GM19438 (cell line): Measurements from ENCODE around the gene SORD.
"Not testable (repeated sequence)": the region's sequence is repeated elsewhere in the genome, so short reads cannot be mapped to it uniquely, and the experiment has no call there.

Experiments used
- ATAC-seq: cut with Tn5 transposase; IDR thresholded peaks from one replicate; pipeline ENCODE4 v1.9.1; 2021; ENCODE audit warnings: low read depth; ENCODE audit not compliant: unreplicated experiment

Gene SORD

DNA sequence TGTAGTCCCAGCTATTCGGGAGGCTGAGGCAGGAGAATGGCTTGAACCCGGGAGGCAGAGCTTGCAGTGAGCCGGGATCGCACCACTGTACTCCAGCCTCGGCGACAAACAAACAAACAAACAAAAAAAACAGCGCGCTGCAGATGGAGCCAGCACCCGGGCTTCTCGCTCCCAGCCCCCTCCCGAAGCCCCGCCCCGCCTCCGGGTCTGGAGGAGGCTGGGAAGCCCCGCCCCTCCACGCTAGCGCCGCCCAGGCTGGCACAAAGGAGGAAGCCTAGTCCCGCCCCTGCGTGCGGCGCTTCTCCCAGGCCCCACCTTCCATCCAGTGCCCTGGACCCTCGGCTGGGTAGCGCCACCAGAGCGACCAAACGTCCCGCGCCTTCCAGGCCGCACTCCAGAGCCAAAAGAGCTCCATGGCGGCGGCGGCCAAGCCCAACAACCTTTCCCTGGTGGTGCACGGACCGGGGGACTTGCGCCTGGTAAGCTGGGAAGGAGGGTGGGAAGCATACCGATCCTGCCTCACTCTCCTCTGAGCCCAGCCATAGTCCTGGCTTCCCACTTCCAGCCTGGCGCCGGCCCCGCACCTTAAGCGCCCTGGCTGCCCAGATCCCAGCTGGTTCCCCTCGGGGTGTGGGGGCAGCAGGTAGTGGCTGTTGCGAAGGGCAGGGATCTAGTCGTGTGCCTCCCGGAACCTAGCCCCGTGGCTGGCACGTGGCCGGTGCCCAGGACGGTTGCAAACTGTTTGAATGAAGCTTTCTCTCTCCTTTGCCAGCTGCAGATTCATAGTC lies at the start of gene SORD:
Gene SORD (plus strand): TSS at position 325 of the 788 bp plus-strand sequence. CDS start 89 bp downstream, at position 414.
- peak; percentile 94 for ATAC-seq

DNA sequence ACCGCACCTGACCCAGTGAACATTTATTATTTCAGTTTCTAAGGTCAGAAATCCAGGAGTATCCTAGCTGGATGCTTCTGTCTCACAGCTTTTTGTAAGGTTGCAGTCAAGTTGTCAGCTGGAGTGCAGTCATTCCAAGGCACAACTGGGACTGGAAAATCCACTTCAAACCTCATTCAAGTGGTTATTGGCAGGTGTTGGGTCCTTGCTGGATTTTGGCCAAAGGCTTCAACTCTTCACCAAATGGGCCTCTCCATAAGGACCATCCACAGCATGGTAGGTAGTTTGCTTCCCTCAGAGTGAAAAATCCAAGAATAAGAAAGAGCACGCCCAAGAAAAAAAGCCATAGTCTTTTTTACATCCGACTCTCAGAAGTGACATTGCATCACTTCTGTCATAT lies 46.8 kb upstream of the SORD start:
- ATAC-seq, result not testable (repeated sequence)

DNA sequence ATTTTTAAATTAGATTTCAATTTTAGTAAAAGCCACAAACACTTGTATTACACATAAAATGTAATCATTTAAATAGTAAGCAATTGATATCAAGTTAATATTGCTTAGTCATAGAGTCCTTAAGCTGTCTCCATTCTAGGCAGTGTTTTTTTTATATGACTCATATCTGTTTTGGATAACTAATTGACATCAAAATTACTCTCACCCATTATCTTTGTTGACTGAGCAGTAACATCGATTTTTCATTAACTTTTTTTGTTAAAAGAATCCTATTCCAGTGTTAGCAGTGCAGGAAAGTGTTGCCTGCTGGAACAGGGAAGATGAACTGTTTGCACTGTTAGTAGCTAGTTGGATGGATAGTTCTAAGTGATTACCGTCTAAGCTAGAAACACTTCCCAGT lies 45.2 kb upstream of the SORD start:
- ATAC-seq, result not testable (repeated sequence)

DNA sequence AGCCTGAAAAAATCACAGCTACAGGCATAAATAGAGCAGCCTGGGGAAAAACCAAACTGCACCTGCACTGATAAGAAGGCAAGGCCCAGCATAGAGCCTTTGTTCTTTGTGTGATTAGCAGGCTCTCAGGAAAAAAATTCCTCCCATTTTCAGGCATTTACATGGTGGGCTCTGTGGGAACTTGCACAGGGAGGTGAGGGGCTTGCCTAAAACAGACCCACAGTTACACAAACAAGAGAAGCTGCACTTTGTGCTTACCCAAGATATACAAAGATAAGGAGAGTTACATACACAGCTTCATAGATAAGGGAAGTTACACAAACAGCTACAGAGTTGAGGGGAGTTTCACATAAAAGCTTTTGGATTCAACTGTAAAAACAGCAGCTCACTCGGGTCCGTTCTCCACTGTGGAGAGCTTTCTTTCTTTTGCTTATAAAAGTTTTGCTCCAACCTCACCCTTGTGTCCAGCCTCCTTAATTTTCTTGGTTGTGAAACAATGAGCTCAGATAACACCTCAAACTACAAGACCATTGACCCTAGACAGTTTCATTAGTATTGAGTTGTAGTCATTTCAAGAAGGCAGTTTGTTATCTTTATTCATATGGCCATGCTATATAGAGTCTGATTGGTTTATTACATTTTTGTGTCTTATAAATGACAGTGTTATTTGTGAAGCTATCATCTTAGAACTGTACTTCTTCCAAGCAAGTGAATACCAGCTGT lies 43.2 kb upstream of the SORD start:
- ATAC-seq, result not testable (repeated sequence)

DNA sequence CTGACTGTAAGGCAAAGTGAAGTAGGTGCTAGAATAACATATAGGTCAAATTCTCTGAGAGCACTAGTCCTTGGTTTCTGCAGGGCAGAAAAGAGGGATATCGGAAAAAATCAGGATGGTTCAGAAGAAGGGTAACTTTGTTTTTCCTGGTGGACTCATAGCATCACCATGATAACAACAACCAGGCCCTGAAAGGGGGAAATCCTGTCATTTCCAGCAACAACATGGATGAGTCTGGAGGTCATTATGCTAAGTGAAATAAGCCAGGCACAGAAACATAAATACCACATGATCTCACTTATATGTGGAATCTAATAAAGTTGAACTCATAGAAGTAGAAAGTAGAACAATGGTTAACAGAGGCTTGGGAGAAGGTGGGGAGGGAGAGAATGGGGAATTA lies 38.9 kb upstream of the SORD start:
- not testable (repeated sequence) for ATAC-seq

DNA sequence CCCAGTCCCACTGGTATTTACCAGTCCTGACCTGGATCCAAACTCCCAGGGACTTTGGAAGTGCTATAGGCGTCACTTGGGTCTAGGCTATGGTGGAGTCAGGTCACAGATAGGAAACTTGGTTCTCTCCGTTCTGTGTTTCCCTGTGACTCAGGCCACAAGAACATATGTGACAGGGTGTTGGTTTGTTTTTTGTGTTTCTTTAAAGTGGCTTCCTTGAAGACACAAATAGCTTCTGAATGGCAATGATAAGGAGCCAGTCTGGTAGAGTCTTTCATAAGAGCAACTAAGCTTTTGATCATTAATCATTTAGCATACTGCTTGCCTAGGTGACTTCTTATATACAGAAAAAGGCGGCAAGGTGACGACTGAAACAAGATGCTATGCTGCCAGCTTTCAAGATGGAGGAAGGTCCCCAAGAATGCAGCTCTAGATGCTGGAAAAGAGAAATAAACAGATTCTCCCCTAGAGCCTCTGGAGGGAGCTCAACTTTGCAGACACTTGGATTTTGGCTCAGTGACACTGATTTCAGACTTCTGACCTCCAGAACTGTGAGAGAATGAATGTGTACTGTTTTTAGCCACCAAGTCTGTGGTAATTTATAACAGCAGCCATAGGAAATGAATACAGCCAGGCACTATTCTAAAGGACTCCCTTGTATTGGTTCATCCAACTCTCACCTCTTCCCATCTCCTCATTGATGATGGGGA lies 36.5 kb upstream of the SORD start:
- ATAC-seq, result not testable (repeated sequence)

DNA sequence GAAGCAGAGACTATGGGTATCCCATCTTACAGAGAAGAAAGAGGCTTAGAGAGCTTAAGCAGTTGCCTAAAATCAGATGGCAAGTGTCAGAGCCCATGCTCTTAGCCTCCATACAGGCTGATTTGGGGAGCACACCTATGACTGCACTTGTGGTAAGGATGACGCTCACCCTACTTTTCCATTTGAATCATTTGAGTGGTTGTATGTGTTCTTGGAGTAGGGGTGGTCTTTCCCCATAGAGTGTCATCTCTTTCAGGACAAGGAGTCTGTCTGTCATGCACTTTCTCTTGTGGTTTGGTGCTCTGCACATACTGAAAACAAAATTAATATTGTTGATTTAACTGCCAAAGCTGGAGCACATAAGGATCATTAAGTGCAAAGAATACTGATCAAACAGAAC lies 35.3 kb upstream of the SORD start:
- not testable (repeated sequence) for ATAC-seq

DNA sequence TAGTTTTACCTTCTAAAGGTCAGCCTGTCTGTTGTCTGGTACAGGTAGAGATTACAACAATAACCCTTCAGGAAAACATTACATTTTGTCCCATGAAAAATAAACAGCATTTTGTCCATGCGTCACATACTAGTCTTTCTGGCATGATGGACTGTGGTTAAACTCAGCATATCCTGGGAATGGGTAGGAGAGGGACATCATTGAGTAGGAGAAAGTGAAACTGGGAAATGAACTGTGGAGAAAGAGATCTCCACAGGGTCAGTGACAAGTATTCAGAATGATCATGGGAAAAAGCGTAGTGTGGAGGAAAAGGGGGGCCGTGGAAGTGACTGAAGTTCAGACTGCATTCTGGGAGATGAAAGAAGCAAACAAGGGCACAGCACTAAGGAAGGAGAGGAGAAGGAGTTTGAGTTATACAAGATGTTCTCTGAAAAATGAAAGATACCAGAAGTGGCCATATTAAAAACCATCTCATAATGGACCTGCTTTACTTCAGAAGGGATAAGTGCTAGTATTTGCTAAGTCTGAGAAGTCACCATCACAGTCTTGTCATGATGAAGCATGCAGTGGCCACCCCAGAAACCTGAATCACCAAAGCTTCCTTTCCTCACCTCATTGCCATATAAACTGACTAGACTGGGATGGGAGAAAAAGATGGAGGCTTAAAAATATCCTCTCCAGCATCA lies 34.7 kb upstream of the SORD start:
- not testable (repeated sequence) for ATAC-seq

DNA sequence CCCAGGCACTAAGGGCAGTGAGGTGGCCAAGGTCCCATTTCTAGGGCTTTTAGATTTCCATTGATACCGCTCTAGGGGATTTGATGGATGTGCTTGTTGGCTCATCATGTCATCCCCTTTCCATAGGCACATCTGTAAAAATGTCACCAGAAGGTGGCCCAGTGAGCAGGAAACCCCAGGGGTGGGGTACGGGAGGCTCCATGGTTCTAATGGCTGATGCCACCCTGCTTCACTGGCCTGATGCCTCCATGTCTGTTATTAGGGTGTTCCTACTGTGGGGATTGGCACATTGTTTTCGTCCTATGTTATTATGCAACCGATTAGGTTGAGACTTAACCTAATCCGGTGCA lies 34.1 kb upstream of the SORD start:
- ATAC-seq, result not testable (repeated sequence)

DNA sequence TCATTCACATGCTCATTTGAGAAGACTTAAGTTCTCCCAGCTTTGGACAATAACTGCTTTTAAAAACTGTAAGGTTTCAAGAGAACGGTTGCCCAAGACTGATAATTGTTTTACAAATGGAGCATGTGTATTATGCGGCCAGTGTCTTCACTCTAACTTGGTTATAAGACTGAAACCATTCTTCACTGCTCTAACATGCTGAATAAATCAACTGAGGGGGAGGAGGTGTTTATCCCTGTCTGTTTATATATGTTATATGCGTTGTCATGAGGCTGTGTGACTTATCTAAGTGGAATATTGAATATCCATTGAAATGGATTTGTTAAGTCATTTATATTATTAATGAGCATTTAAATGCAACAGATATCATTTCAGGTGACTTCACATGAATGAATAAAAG lies 25.4 kb upstream of the SORD start:
- not testable (repeated sequence) for ATAC-seq

DNA sequence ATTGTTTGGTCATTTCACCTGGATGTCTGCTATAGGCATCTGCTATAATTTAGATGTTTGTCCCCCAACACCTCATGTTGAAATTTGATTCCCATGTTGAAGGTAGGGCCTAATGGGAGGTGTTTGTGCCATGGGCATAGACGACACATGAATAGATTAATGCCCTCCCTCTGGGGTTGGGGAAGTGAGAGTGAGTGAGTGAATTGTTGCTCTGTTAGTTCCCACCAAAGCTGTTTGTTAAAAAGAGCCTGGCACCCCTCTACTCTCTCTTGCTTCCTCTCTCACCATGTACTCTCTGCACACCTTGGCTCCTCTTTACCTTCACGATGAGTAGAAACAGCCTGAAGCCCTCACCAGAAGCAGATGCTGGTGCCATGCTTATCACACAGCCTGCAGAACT lies 23.9 kb upstream of the SORD start:
- no peak for ATAC-seq

DNA sequence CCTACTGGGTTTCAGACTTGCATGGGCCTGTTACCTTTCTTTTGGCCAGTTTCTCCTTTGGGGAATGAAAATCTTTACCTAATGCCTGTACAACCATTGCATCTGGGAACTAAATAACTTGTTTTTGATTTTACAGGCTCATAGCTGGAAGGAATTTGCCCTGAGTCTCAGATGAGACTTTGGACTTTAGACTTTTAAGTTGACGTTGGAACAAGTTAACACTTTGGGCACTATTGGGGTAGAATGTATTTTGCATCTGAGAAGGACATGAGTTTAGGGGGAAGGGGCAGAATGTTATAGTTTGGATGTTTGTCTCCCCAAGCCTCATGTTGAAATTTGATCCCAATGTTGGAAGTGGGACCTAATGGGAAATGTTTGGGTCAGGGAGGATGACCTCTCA lies 21.8 kb upstream of the SORD start:
- ATAC-seq, result not testable (repeated sequence)

DNA sequence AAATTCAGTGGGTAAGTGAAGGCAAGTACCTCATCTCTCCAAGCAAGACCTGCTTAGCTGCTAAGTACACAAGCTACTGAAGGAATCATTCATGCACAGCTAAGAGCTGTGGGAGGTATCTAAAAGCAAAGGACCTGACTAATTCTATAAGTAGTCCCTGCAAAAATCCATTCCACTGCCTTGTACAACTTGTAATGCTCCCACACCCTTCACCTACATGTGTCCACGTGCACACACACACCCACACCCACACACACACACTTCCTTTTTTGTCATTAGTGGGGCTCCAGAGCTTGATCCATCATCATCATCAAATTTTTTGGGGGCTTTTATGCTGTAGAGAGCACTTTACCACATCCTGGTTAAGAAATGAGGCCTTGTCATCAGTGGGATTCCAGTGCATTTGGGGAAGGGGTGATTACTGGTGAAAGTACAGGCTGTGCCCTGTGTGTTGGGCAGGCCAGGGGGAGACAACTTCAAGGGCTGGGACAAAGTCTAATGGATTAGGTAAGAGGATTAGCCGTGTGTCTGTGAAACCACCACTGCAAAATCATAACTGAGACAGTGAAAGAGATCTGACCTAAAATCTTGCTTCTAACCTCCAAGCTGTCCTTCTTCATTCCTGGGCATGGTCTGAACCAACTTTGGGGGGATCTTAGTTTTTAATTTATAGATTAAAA lies 19.1 kb upstream of the SORD start:
- ATAC-seq, result not testable (repeated sequence)

DNA sequence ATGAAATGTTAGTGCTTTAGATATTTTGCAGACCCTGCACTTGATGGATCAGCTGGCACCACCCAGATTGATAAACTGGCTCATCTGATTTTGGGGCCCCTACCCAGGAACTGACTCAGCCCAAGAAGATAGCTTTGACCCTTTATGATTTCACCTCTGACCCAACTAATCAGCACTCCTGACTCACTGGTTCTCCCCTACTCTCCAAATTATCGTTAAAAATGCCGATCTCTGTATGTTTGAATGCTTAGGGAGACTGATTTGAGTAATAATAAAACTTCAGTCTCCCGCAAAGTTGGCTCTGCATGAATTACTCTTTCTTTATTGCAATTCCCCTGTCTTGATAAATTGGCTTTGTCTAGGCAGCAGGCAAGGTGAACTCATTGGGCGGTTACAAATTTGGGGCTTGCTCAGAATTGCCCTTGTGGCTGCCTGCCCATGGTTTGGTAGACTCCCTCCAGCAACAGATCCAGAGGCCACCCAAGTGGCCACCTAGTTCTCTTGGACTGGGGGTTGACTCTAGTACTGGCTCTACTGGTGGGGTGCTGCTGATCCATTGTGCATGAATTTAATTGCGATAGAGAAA lies 18.3 kb upstream of the SORD start:
- ATAC-seq, result not testable (repeated sequence)

DNA sequence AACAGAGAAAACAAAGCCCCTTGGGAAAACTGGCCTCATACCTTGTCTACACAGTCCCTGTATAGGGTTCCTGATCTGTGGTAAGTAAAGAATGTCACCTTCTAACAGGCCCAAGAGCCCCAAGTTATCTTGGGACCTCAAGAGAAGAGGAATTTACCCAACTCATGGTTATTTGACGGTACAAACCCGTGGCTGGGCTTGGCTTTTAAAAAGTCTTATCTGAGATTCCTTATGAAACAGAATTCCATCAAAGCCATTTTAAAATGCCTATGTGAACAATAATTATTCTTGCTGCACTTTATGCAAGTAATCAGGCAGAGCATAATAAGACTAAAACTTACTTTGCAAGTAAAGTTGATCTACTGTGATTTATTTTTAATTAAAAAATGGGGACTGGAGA lies 13.9 kb upstream of the SORD start:
- no peak for ATAC-seq

DNA sequence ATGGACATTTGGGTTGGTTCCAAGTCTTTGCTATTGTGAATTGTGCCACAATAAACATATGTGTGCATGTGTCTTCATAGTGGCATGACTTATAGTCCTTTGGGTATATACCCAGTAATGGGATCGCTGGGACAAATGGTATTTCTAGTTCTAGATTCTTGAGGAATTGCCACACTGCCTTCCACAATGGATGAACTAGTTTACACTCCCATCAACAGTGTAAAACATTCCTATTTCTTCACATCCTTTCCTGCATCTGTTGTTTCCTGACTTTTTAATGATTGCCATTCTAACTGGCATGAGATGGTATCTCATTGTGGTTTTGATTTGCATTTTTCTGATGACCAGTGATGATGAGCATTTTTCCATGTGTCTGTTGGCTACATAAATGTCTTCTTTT lies 7.9 kb upstream of the SORD start:
- not testable (repeated sequence) for ATAC-seq

DNA sequence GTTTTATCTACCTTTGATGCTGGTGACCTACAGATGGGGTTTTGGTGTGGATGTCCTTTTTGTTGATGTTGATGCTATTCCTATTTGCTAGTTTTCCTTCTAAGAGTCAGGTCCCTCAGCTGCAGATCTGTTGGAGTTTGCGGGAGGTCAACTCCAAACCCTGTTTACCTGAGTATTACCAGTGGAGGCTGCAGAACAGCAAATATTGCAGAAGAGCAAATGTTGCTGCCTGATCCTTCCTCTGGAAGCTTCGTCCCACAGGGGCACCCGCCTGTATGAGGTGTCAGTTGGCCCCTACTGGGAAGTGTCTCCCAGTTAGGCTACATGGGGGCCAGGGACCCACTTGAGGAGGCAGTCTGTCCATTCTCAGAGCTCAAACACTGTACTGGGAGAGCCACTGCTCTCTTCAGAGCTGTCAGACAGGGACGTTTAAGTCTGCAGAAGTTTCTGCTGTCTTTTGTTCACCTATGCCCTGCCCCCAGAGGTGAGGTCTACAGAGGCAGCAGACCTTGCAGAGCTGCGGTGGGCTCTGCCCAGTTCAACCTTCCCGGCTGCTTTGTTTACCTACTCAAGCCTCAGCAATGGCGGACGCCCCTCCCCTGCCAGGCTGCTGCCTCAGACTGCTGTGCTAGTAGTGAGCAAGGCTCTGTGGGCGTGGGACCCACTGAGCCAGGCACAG lies 2.6 kb upstream of the SORD start:
- ATAC-seq, result not testable (repeated sequence)

DNA sequence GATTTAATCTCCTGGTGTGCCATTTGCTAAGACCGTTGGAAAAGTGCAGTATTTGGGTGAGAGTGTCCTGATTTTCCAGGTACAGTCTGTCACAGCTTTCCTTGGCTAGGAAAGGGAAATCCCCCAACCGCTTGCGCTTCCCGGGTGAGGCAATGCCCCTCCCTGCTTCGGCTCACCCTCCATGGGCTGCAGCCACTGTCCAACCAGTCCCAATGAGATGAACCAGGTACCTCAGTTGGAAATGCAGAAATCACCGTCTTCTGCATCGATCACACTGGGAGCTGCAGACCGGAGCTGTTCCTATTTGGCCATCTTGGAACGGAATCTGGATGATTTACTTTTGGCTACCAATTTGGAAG lies 2.1 kb upstream of the SORD start:
- not testable (repeated sequence) for ATAC-seq

DNA sequence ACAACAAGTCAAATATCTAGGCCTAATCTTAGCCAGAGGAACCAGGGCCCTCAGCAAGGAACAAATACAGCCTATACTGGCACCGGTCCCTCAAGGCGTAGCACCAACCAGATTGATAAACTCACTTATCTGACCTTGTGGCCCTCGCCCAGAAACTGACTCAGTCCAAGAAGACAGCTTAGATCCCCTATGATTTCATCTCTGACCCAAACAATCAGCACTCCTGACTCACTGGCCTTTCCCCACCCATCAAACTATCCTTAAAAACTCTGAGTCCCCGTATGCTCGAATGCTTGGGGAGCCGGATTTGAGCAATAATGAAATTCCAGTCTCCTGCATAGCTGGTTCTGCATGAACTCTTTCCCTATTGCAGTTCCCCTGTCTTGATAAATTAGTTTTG lies 1.6 kb upstream of the SORD start:
- no peak for ATAC-seq
